ENCODE measurements around the gene RASAL2.
A peak's percentile ranks its signal among the peaks of the same experiment; 100 is the strongest.
"Not testable (repeated sequence)": the region's sequence is repeated elsewhere in the genome, so short reads cannot be mapped to it uniquely, and the experiment has no call there.

The RASAL2 gene

DNA sequence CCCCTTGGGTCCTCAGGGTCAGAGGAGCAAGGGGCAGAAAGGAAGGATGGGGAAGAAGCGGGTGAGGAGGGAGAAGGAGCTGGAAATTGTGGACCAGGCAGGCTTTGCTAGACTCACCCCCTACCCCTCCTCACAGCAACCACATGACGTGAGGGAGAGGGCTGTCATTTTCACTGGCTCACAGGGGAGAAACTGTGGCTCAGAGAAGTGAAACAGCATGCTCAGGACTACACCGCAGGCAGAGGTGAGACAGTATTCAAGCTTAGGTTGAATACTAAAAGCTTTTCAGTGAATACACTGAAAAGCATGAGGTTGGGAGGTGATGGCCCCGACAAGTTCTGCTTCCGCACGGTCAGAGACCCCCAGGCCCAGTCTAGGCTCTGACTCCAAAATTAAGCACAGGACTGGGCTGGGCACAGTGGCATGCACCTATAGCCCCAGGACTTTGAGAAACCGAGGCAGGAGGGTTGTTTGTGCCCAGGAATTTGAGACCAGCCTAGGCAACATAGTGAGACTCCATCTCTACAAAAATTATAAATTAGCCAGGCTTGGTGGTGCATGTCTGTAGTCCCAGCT is 404.1 kb downstream of the RASAL2 start:
- no peak for DNase-seq

DNA sequence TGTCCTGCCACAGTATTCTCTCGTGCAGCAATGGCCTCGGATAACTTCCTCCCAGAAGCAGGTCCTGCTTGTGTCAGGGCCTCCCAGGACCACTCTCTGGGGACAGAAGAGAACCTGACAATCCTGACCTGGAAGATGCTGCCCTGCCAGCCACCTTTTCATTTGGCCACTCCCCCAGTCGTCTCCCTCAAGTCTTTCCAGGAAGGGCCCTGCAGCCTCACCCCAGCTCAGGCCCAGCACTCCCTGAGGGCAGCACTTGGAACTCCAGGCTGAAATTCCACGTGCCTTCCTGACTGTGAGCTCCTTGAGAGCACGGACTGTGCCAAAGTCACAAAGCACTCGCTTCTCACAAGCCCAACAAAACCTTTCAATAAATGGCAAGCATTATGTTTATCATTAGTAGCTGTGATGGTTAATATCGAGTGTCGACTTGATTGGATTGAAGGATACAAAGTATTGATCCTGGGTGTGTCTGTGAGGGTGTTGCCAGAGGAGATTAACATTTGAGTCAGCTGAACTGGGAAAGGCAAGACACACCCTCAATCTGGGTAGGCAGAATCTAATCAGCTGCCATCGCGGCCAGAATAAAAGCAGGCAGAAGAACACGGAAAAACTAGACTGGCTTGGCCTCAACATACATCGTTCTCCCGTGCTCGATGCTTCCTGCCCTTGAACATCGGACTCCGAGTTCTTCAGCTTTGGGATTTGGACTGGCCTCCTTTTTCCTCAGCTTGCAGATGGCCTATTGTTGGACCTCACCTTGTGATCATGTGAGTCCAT is 405.2 kb downstream of the RASAL2 start:
- DNase-seq = no peak

DNA sequence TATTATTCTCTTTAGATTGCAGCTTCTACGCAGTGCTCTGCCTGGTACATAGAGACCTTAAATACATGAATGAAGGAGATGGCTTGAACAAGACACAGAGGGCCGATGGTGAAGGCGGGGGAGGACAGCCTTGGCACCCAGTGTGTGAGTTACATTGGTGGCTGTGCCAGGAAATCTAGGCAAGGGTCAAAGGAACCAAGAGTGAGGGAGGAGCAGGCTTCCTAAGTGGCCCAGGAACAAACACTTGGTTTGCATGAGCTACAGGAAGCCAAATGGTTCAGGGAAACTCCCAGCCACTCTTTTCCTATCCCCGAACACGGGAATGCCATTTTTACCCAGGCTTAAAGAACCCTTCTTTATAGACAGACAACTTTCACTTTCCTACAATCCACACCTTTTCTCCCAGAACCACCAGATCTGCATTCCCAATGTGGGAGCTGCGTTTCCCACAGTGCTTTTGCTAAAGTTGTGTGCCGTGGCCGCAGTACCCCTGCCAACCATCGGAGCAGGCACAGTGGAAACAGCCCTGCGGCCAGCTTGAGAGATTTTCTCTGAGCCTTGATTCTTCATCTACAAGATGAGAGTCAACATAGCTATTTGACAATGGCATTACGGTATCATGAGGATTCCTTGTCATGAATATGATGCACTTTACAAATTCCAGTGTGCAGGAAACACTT is 406.3 kb downstream of the RASAL2 start:
- no peak for DNase-seq

DNA sequence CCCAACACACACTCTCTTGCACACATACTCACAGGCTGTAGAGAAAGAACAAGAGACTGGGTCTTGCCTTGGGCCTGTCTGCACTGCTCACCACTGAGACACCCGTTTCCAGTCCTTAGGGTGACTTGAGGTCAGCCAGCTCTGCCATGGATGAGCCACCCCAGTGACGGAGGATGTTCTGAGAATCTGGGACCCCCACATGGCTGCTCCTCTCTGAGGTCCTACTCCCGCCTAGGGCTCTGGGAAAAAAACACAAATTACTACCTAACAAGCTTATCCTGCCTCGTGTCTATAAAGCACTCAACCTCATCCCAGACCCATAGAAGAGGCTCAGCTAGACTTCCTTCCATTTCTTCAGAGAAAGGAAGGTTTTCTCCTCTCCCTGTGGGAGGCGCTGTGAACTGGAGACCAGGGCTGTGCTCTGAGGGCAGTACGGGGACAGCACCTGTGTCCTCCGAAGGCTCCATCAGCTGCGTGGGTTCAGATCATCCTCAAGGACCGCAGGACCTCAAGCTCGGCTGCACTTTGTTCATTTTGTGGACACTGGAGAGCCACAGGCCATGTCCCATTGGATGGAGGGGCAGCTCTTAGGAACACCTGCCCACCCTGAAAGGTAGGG is 407.1 kb downstream of the RASAL2 start:
- no peak for DNase-seq

DNA sequence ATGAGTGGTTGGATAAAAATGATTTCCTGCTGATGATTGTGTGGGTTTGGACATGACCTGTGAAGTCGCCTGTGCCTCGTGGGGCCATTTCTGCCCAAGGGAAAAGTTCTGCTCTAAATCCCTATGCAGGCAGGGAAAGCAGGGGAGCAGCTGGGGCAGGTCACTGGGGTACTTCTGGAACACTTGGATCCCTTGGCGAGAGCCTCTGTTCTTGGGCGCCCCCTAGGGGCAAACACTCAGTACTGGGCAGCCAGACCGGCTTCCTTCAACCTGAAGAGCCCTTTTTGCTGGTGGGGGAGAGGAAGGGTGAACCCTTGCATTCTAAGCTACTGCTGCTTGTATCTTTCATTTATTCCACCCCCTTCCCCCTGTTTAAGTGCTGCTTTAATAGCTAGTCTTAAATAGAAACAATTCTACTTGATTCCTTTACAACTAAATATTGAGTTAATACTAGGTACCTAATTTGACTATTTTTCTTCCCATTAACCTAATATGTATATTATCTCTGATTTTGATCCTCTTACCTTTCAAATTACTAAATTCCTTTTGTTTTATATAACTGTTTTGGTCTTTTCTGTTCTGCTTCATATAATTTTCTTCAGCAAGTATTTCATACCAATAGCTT is 407.9 kb downstream of the RASAL2 start:
- DNase-seq = peak; percentile 46

DNA sequence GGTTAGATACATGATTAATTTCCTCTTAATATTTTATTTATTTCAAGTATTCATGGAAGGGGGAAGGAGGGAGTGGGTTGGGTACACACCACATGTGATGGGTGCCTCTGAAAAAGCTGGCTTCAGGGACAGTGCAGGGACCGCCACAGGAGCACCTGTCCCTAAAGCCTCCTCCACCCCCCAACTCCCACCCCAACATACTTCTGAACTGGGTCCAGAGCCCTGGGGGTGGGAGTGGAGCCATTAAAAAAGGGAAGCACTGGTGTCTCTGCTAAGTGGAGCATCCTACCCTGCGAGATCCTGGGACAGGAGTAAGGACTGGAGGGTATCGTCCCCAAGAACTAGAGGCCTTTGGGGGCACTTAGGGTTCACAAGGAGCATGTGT is 408.4 kb downstream of the RASAL2 start:
- no peak for DNase-seq

DNA sequence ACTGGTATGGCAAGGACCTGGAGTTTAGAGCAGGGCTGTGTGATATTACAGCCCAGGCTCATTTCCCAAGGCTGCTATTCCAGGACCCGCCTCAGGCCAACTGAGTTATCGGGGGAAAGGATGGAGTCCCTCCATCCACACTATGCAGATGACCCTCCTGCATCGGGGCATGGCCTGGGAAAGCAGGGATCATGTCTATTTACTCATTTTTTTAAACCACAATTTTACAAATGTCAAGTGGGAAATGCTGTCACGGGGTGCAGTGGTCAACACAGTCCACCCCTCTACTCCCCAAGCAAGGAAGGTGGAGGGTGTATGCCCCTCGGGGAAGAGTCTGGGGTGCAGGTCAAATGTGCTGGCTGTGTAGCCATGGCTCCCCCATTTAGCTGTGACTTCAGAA is 409.0 kb downstream of the RASAL2 start:
- DNase-seq = no peak

DNA sequence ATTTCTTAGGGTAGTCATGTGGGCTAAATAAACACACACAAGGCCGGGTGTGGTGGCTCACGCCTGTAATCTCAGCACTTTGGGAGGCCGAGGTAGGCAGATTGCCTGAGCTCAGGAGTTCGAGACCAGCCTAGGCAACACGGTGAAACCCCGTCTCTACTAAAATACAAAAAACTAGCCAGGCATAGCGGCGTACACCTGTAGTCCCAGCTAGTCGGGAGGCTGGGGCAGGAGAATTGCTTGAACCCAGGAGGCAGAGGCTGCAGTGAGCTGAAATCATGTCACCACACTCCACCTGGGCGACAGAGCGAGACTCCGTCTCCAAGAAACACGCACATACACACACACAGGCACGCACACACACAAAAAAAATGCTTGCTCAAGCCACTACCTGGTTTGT is 409.4 kb downstream of the RASAL2 start:
- not testable (repeated sequence) for DNase-seq

DNA sequence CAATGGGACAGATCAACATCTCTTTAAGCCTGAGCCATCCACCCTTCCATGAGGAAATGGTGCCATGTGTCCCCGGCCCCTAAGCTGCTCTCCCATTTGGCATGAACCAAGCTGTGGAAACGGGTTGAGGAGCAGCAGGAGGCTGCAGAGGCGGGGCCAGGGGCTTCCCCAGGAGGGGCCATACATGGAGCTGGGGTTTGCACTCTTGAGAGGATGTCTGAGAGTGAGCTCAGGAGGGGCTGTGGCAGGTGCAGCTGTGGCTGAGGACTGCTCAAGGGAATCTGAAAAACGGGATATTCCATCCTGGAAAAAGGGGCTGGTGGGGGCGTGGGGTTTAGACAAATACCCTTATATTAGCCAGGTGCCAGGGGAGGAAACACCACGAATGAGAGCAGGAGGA is 409.9 kb downstream of the RASAL2 start:
- DNase-seq = no peak

DNA sequence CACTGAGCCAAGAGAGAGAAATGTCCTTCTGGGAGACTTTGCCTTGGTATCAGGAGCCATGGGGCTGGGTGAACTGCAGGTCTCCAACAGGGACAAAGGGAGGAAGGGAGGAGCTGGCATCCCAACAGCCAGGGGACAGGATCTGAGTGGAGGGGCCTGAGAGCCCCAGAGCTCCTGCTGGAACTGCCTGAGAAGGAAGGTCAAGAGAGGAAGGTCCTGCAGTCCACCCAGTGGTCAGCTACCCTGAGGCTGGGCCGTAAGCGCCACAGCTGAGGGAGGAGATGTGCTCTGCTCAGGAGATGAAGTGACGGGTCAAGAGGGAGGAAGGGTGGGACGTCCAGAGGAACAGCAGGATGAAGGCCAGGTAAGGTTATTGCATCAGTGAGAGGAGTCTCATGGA is 410.4 kb downstream of the RASAL2 start:
- DNase-seq = no peak

DNA sequence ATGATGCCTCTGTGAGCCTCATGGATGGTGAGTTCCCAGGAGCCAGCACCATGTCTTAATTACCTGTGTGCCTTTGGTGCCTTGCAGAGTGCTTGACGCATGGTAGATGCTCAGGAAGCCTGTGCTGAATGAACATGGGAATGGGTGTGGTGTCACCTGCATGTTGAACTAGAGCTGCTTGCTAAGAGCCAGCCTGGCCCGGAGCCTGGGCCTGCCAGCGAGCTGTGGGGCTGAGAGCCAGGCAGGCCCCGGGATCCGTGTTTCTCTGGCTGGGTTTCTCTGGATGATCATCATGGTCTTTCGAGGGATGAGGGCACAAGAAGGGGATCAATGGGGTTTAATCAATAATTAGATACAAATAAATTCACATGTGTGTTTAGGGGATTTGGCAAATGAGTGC is 412.3 kb downstream of the RASAL2 start:
- no peak for DNase-seq

DNA sequence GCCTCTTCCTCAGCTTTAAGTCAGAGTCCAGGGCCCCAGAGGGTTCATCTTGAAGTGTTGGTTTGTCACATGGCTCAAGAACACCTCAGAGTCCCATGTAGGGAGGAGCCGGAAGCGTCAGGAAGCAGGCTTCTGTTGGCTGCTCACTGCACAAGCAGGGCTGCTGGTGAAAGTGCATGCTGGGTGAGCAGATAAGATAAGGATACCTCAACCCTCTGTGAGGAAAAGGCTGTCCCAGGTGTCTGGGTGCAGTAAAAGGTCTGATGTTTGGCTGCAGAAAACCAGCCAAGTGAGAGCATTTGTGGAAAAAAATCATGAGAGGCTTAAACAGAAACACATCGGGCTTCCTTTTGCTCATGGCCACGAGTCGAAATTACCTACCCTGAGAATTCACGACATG is 412.8 kb downstream of the RASAL2 start:
- no peak for DNase-seq

DNA sequence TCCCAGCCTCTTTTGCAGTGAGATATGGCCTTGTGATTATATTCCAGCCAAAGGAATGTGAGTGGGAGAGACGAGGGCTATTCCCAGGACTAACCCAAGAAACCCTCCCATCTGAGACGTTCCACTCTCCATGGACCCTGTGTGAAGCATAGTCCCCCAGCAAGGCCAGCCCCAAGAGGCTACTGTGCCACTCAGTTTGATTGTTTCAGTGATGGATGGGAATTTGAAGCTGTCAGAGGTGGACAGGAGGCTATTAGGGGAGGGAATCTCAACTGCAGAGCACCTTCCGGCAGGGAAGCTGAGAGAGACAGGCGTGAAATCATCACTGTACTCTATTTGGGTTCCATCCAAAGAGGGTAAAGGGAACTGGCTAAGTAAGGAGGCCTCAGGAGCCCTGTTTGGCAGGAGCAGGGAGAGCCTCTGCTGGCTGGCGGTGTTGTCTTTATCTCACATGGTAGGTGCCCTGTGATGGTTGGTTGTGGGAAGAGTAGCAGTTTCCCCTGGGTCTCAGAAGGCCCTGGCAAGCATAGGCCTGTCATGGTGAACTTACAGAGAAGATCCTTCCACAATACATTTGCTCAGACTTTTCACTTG is 415.6 kb downstream of the RASAL2 start:
- DNase-seq = no peak

DNA sequence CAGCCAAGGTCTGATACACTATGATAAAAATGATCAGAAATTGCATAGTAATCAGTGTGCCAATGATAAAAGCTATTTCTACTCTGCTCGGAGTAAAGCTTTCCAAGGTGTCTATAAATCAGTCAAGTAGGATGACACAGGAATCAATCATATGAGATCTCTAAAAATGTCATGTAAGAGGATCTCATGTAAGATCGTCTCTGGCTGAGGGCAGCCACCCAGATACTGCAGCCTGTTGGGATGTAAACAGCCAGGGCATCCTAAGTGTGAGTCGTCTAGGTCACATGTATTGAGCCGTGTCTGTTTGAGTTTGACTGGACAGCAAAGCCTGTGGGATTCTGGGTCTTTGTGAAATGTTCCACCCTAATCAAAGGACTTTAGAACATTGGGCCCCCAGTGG is 416.3 kb downstream of the RASAL2 start:
- DNase-seq = no peak

DNA sequence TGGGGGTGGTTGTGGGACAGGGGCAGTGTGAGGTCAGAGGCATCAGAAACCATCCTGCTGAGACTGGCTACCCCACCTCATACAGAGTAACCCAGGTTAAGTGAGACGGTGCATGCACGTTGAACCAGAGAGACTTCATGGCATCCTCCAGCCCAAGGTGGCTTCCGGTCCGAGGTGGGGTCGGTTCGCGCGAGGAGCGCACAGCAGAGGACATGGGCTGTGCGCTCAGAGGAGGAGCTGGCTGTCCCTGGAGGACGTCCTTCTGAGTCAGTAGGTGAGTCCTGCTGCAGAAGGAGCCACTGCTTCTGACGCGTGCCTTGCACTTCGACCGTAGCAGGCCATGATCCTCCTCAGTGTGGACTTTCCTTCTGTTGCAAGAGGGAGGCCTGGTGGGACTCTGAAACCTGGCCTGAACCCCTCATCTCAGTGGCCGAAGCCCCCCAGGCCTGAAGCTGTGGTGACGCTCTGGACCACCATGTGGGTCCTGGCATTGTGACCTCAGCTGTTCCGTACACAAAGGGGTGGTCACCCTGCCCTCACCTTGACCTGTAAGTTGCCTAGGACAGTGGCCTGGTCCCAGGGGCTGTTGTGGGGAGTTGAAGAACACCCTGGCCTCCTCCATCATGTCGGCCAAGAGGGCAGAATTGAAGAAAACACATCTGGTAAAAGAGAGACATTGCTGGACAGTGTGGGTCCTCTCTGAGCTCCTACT is 418.8 kb downstream of the RASAL2 start, which contains the start of gene TEX35:
TSS of gene TEX35 (plus strand) at position 544 of the 712 bp plus-strand sequence. CDS start at position 624, 80 bp downstream.
- DNase-seq = no peak

DNA sequence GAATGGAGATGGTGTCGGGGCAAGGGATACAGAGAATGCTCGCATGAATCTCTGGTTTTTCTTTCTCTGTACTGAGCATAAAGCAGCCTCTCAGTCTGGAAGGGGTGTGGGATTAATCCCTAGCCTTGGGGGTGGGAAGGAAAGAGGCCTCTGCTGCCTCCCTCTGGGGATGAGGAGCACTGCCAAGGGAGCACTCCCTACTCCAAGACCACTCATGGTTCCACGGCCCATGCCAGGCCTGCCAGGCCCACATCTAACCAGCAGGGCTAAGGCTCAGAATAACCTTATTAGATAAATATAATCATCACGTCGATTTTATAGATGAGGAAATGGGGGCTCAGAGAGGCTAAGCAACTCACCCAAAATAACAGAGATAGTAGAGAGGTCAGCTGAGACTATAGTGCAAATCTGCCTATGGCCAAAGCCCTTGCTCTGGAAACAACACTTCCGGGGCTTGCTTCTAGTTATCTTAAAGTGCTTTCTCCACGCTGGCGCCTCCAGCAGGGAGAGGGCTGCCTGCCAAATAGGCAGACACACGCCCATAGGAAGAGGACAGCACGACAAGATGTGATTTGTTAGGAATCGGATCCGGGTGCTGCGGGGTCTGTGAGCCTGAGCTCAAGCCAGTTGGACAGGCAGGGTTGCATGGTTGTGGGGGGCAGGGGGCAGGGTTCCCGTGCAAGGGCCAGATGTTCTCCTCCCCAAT is 419.5 kb downstream of the RASAL2 start:
- DNase-seq = no peak

DNA sequence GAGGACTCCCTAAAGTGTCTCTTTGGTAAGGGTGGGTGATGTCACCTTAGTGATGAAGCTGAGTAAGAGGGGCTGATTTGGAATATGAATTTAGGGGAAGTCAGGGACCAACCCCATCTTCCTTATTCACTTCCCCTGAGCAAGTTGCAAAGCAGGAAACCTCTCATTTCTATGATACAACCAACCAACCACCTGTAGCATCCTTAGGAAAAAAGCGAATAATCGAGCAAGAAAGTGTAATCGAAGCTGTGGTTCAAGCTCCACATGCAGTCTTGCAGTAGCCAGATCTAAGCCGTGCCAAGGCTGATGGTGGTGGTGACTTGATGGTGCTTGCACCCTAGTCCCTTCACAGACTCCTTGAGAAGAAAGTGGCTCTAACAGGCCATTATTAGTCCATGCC is 422.2 kb downstream of the RASAL2 start:
- no peak for DNase-seq

DNA sequence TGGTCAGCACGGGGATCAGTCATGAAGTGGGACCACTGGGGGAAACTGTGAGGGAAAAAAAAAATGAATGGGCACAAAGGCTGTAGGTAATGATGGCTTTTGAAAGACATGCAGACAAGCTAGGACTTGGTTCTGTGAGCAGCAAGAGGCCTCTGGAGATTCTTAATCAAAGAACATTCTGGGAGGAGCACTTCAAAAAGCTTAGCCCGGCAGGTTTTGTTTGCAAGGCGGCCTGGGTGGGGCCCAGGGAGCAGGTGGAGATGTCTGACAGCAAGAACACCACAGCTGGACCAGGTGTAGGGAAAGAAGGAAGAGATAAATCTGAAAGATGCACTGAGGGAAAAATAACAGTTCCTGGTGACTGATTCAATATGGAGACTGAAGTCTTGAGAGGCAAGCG is 425.0 kb downstream of the RASAL2 start:
- DNase-seq = no peak

DNA sequence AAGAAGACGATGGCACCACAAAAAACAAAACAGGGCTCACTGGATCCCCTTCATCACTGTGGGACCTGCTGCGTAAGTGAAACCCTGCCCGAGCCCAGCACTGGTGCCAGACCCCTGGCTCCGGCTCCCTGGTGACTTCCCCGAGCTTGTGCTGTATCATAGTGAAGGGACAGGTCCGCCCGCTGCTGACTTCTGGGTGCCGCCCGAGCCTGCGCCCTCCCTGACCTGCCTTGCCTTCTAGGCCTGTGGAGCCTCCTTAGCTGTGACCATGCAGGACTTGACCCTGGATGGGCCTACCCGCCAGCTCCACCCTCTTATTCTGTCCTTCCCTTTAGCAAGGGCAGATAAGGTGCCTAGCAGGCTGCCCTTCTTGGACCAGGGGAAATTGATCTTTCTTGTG is 426.9 kb downstream of the RASAL2 start:
- no peak for DNase-seq

DNA sequence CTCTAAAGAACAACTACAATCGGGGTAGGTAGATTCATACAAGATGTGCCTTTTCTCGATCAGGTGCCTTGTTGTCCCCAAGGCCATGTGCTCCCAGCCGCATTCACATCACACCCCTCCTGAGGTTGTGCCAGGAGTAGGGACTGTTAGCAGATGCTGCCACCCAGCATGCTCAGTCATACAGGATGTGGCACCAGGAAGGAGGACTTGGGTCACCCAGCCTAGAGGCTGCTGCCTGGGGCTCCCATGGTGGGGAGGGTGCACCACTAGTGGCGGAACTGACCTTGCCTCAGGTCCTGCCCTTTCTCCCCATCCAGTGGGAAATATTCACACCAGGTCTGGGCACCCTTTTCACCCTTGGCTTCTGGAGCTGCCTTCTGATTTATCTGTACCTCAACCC is 427.3 kb downstream of the RASAL2 start:
- no peak for DNase-seq

DNA sequence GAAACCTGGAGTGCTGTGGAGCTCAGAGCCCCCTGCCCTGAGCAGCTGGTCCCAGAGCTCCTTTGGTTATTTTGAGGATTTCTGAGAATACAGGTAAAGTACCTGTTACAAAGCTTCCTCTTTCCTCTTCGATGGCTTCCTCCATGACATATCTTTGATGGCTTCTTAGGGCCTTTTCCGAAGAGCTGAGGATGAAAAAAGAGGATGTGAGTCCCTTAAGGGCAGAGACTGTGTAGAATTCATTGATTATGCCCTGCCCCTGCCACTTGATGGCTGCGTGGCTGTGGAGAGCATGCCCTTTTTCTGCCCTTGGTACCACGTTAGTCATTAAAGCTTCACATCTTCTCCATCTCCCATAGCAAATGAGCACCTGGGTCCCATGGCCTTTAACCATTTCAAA is 433.2 kb downstream of the RASAL2 start:
- no peak for DNase-seq

All from stimulated activated CD4-positive, alpha-beta T cell treated with anti-CD3 and anti-CD28 coated beads, Interleukin-4, amount 100 ng/mL, for 1 hour (primary cell).